Measurements from ENCODE around the gene SMIM9.
"Not testable (repeated sequence)": the region's sequence is repeated elsewhere in the genome, so short reads cannot be mapped to it uniquely, and the experiment has no call there.

Gene SMIM9
- long read RNA-seq, result 0 reads

DNA sequence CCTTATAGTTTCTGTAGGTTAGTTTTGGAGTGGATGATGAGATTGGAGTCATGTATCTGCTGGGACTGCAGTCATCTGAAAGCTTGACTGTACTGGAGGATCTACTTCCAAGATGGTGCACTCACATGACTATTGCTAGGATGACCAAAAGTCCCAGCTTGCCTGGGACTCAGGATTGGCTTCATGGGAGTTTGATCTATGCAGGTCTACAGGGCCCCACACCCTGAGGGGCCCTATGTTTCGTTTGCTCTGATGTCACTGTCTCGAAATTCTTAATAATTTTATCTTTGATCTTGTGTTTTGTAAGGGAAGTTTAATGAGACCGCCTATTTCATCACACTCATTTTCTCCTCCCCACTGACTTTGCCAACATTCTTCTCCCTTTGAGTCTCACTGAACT, at the start of gene SMIM9:
TSS of gene SMIM9 (minus strand) at position 101 of the 400 bp plus-strand sequence. CDS start 3,806 bp downstream, outside the sequence.
- Histone ChIP-seq H3K27me3 (ENCODE audit: insufficient read depth, poor library complexity, severe bottlenecking) (no peaks in the 10 kb centered on the region), H3K27ac (replicated peaks) (no peak within 1 kb of the TSS), H3K4me3 (replicated peaks; ENCODE audit: insufficient read depth, low read length) (no peak within 1 kb of the TSS)
- no peak for TF ChIP-seq REST (IDR thresholded peaks at IDR 0.05; ENCODE audit: insufficient replicate concordance, low read depth)
- no peak for DNase-seq (ENCODE audit: low read depth in 1 of 2, low spot score in 1 of 2)

DNA sequence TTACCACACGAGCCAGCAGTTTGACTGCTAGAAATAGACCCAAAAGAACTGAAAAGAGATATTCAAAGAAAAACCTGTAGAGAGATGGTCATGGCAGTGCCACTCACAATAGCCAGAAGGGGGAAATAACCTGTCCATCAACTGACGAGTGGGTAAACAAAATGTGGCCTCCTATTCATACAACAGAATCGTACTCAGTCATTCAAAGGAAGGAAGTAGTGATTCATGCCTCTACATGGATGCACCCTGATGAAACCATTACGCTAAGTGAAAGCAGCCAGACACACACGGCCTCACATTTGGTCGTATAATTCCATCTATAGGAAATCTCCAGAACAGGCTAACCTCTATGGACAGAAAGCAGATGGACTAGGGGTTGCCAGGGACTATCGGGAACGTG, 49.6 kb upstream of the SMIM9 start:
- H3K27me3 ChIP-seq (ENCODE audit: insufficient read depth, poor library complexity, severe bottlenecking); H3K4me3 ChIP-seq (replicated peaks; ENCODE audit: insufficient read depth, low read length); H3K27ac ChIP-seq (replicated peaks); DNase-seq (ENCODE audit: low read depth in 1 of 2, low spot score in 1 of 2): not testable (repeated sequence)

DNA sequence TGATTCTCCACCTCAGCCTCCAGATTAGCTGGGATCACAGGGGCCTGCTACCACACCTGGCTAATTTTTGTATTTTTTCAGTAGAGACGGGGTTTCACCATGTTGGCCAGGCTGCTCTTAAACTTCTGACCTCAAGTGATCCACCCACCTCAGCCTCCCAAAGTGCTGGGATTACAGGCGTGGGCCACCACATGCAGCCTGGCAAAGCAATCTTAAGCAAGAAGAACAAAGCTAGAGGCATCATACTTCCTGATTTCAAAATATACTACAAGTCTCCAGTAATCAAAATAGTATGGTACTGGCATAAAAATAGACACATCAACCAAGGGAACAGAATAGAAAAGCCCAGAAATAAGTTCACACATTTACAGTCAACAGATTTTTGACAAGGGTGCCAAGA, 38.9 kb upstream of the SMIM9 start:
- DNase-seq (ENCODE audit: low read depth in 1 of 2, low spot score in 1 of 2), result no peak
- no peak for TF ChIP-seq REST (IDR thresholded peaks at IDR 0.05; ENCODE audit: insufficient replicate concordance, low read depth)
- no peak for TF ChIP-seq POLR2AphosphoS5 (IDR thresholded peaks at IDR 0.05; ENCODE audit: low read depth)
- TF ChIP-seq, protein P1, sequence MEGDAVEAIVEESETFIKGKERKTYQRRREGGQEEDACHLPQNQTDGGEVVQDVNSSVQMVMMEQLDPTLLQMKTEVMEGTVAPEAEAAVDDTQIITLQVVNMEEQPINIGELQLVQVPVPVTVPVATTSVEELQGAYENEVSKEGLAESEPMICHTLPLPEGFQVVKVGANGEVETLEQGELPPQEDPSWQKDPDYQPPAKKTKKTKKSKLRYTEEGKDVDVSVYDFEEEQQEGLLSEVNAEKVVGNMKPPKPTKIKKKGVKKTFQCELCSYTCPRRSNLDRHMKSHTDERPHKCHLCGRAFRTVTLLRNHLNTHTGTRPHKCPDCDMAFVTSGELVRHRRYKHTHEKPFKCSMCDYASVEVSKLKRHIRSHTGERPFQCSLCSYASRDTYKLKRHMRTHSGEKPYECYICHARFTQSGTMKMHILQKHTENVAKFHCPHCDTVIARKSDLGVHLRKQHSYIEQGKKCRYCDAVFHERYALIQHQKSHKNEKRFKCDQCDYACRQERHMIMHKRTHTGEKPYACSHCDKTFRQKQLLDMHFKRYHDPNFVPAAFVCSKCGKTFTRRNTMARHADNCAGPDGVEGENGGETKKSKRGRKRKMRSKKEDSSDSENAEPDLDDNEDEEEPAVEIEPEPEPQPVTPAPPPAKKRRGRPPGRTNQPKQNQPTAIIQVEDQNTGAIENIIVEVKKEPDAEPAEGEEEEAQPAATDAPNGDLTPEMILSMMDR (IDR thresholded peaks at IDR 0.05; ENCODE audit: insufficient read depth, low read length), result no peak
- TF ChIP-seq SPI1 (IDR thresholded peaks at IDR 0.05; ENCODE audit: borderline replicate concordance, low read depth), result no peak
- no peak for TF ChIP-seq GABPA (IDR thresholded peaks at IDR 0.05; ENCODE audit: low read depth)
- no peaks in the 10 kb centered on the region for H3K27me3 ChIP-seq (ENCODE audit: insufficient read depth, poor library complexity, severe bottlenecking)
- H3K4me3 ChIP-seq (replicated peaks; ENCODE audit: insufficient read depth, low read length), result no peak overlapping the region
- no peak overlapping the region for H3K27ac ChIP-seq (replicated peaks)

DNA sequence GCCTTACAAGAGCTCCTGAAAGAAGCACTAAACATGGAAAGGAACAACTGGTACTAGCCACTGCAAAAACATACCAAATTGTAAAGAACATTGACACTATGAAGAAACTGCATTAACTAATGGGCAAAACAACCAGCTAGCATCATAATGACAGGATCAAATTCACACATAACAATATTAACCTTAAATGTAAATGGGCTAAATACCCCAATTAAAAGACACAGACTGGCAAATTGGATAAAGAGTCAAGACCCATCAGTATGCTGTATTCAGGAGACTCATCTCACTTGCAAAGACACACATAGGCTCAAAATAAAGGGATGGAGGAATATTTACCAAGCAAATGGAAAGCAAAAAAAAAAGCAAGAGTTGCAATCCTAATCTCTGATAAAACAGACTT, 34.1 kb upstream of the SMIM9 start:
- not testable (repeated sequence) for H3K27me3 ChIP-seq (ENCODE audit: insufficient read depth, poor library complexity, severe bottlenecking); H3K4me3 ChIP-seq (replicated peaks; ENCODE audit: insufficient read depth, low read length); DNase-seq (ENCODE audit: low read depth in 1 of 2, low spot score in 1 of 2); H3K27ac ChIP-seq (replicated peaks)

- TF ChIP-seq SPI1 (IDR thresholded peaks at IDR 0.05; ENCODE audit: borderline replicate concordance, low read depth) (no peak), POLR2AphosphoS5 (IDR thresholded peaks at IDR 0.05; ENCODE audit: low read depth) (no peak), GABPA (IDR thresholded peaks at IDR 0.05; ENCODE audit: low read depth) (no peak), REST (IDR thresholded peaks at IDR 0.05; ENCODE audit: insufficient replicate concordance, low read depth) (no peak)
- TF ChIP-seq, protein P1 (IDR thresholded peaks at IDR 0.05; ENCODE audit: insufficient read depth, low read length), result no peak
- H3K4me3 ChIP-seq (replicated peaks; ENCODE audit: insufficient read depth, low read length), result no peak overlapping the region
- DNase-seq (ENCODE audit: low read depth in 1 of 2, low spot score in 1 of 2), result no peak
- no peak overlapping the region for H3K27ac ChIP-seq (replicated peaks)
- no peaks in the 10 kb centered on the region for H3K27me3 ChIP-seq (ENCODE audit: insufficient read depth, poor library complexity, severe bottlenecking)
These were observed 20.8 kb upstream of the SMIM9 start for GRCh38 chrX:154855256-154855655.

Data from HL-60 (cell line).